Breast epithelium (tissue), 3 donors: ENCODE data around the gene SASH3.

Experiments used
- POLR2A ChIP-seq: fragments of 450-650 bp; IDR thresholded peaks from one replicate; pipeline ENCODE4 v1.6.1; 2016; ENCODE audit warnings: antibody characterized with exemption, mild to moderate bottlenecking, moderate library complexity
- POLR2AphosphoS5 ChIP-seq, 3 donors: sonication (generic); formaldehyde crosslinking; IDR thresholded peaks; one replicate each; pipeline ENCODE4 v1.6.1; 2017; ENCODE audit warnings: antibody characterized with exemption in 3 of 3
- TF ChIP-seq, protein P1 (sequence below), 3 donors: fragments of 450-650 bp; IDR thresholded peaks; one replicate each; pipeline ENCODE4 v1.5.1; 2016 to 2017; ENCODE audit warnings: antibody characterized with exemption in 3 of 3, mild to moderate bottlenecking in 3 of 3, moderate library complexity in 3 of 3

DNA sequence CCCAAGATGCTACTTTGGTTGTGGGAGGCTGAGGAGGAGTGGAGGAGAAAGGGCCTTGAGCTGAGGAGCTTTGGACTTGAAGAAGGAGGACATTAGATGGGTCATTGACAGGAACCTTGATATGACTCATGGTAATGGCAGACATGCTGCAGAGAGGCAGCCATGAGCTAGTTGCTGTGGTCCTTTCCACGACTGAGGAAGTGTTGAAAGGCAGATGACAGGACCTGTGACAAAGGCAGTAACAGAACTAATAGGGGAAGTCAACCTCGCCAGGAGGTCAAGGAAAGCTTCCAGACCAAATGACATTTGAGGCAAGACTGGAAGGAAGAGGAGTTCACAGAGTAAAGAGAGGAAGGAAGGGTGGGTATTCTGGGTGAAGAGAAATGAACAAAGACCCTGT lies 48.5 kb upstream of the SASH3 start:
- TF ChIP-seq, protein P1, sequence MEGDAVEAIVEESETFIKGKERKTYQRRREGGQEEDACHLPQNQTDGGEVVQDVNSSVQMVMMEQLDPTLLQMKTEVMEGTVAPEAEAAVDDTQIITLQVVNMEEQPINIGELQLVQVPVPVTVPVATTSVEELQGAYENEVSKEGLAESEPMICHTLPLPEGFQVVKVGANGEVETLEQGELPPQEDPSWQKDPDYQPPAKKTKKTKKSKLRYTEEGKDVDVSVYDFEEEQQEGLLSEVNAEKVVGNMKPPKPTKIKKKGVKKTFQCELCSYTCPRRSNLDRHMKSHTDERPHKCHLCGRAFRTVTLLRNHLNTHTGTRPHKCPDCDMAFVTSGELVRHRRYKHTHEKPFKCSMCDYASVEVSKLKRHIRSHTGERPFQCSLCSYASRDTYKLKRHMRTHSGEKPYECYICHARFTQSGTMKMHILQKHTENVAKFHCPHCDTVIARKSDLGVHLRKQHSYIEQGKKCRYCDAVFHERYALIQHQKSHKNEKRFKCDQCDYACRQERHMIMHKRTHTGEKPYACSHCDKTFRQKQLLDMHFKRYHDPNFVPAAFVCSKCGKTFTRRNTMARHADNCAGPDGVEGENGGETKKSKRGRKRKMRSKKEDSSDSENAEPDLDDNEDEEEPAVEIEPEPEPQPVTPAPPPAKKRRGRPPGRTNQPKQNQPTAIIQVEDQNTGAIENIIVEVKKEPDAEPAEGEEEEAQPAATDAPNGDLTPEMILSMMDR (IDR thresholded peaks at IDR 0.05): no peak
- TF ChIP-seq POLR2A (no peak), POLR2AphosphoS5 (IDR thresholded peaks at IDR 0.05) (no peak)
